ENCODE data around the gene B3GNT8. TPM values are rescaled to one million over a fixed set of nuclear protein-coding genes. Genes with fewer than 3 reads are reported as not detected.
A peak's percentile ranks its signal among the peaks of the same experiment; 100 is the strongest.

B3GNT8 gene
- total and polyA plus RNA-seq, 9 of the 15 experiments (the other 6 are each of a cell fraction or from before 2014, with no cell fraction given), result 0.11 to 2.9 (median 0.65) TPM; not detected in 2

DNA sequence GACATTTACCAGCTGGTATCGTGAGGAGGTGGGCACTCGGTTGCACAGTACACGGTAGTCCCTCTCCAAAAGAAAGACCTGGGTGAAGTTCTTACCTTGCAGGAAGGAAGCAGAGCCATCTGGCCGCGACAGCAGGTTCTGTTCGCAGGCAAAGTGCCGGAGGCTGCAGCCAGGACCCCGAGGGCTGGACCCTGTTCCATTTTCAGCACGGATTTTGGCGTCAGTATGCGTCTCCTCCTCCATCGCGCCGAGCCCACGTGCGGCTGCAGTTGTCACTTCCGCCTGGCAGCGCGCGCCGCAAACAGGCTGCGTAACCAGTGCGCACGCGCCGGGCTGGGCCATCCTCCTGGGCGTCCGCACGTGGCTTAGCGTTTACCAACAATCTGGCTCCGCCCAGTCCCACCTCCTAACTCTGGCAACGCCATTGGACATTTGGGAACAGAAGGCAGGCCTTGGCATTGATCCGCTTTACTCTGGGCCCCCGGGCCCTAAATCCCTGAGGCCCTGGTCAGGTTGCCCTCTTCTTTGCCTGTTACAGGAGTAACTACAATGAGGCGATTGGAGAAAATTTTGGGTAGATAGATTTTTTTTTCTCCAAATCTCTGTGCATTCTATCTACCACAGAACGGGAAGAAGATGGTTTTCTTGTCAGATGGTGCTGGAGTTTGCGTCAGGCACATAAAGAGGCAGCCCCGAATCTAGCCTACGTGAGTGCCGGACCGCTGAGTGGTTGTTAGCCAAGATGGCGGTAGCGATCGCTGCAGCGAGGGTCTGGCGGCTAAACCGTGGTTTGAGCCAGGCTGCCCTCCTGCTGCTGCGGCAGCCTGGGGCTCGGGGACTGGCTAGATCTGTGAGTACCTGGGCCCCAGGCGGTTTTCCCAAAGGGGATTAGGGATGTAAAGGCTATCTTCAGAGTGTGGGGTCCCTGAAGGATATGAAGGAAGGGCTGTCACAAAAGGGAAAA, 29.8 kb downstream of the B3GNT8 start, which contains the start of the genes BCKDHA and EXOSC5 (continued):
- peak; percentile 88 for TF ChIP-seq SIN3B (IDR thresholded peaks at IDR 0.05; ENCODE audit: low read depth)
- peak; percentile 53 for TF ChIP-seq SMAD4 (CRISPR knock-in tag; conservative IDR thresholded peaks at IDR 0.05)
- TF ChIP-seq ETV5 (CRISPR knock-in tag; IDR thresholded peaks at IDR 0.05; ENCODE audit: low read depth), result peak; percentile 62; the same call in 1 of the 2 replicates
- peak; percentile 80 for TF ChIP-seq ATF7 (IDR thresholded peaks at IDR 0.05)
- TF ChIP-seq SRF (CRISPR knock-in tag; IDR thresholded peaks at IDR 0.05), result peak in 1 of 2 experiments; percentile 70; a peak in 1 of 4 replicates
- TF ChIP-seq, protein P1, sequence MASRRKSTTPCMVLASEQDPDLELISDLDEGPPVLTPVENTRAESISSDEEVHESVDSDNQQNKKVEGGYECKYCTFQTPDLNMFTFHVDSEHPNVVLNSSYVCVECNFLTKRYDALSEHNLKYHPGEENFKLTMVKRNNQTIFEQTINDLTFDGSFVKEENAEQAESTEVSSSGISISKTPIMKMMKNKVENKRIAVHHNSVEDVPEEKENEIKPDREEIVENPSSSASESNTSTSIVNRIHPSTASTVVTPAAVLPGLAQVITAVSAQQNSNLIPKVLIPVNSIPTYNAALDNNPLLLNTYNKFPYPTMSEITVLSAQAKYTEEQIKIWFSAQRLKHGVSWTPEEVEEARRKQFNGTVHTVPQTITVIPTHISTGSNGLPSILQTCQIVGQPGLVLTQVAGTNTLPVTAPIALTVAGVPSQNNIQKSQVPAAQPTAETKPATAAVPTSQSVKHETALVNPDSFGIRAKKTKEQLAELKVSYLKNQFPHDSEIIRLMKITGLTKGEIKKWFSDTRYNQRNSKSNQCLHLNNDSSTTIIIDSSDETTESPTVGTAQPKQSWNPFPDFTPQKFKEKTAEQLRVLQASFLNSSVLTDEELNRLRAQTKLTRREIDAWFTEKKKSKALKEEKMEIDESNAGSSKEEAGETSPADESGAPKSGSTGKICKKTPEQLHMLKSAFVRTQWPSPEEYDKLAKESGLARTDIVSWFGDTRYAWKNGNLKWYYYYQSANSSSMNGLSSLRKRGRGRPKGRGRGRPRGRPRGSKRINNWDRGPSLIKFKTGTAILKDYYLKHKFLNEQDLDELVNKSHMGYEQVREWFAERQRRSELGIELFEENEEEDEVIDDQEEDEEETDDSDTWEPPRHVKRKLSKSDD (conservative IDR thresholded peaks at IDR 0.05; ENCODE audit: low read length), result no peak
- TF ChIP-seq MTA3 (IDR thresholded peaks at IDR 0.05; ENCODE audit: borderline replicate concordance), result peak; percentile 41; the same call in 1 of the 2 replicates
- TF ChIP-seq JUN (IDR thresholded peaks at IDR 0.05; ENCODE audit: borderline replicate concordance, low read depth, low read length), result peak; percentile 87; the same call in 1 of the 2 replicates
- TF ChIP-seq JUN (CRISPR knock-in tag; IDR thresholded peaks at IDR 0.05; ENCODE audit: borderline replicate concordance), result no peak
- TF ChIP-seq RBM34 (IDR thresholded peaks at IDR 0.05; ENCODE audit: borderline replicate concordance, insufficient read depth, low read length), result no peak
- no peak for TF ChIP-seq SMAD2 (IDR thresholded peaks at IDR 0.05; ENCODE audit: low read depth, low read length)
- TF ChIP-seq ILK (tag; IDR thresholded peaks at IDR 0.05; ENCODE audit: borderline replicate concordance, low read depth), result no peak
- TF ChIP-seq, protein P2, sequence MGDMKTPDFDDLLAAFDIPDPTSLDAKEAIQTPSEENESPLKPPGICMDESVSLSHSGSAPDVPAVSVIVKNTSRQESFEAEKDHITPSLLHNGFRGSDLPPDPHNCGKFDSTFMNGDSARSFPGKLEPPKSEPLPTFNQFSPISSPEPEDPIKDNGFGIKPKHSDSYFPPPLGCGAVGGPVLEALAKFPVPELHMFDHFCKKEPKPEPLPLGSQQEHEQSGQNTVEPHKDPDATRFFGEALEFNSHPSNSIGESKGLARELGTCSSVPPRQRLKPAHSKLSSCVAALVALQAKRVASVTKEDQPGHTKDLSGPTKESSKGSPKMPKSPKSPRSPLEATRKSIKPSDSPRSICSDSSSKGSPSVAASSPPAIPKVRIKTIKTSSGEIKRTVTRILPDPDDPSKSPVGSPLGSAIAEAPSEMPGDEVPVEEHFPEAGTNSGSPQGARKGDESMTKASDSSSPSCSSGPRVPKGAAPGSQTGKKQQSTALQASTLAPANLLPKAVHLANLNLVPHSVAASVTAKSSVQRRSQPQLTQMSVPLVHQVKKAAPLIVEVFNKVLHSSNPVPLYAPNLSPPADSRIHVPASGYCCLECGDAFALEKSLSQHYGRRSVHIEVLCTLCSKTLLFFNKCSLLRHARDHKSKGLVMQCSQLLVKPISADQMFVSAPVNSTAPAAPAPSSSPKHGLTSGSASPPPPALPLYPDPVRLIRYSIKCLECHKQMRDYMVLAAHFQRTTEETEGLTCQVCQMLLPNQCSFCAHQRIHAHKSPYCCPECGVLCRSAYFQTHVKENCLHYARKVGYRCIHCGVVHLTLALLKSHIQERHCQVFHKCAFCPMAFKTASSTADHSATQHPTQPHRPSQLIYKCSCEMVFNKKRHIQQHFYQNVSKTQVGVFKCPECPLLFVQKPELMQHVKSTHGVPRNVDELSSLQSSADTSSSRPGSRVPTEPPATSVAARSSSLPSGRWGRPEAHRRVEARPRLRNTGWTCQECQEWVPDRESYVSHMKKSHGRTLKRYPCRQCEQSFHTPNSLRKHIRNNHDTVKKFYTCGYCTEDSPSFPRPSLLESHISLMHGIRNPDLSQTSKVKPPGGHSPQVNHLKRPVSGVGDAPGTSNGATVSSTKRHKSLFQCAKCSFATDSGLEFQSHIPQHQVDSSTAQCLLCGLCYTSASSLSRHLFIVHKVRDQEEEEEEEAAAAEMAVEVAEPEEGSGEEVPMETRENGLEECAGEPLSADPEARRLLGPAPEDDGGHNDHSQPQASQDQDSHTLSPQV (IDR thresholded peaks at IDR 0.05), result no peak
- TF ChIP-seq GABPB2 (CRISPR knock-in tag; conservative IDR thresholded peaks at IDR 0.05), result no peak
- TF ChIP-seq NFE2 (IDR thresholded peaks at IDR 0.05; ENCODE audit: low read depth), result peak; percentile 92
- TF ChIP-seq DACH1 (IDR thresholded peaks at IDR 0.05; ENCODE audit: partially characterized antibody), result peak; percentile 96
- TF ChIP-seq TAF9B (IDR thresholded peaks at IDR 0.05; ENCODE audit: partially characterized antibody), result peak; percentile 85
- TF ChIP-seq BCOR (IDR thresholded peaks at IDR 0.05), result no peak
- TF ChIP-seq HIVEP1 (CRISPR knock-in tag; IDR thresholded peaks at IDR 0.05), result no peak
- TF ChIP-seq TRIM28 (IDR thresholded peaks at IDR 0.05), result no peak
- TF ChIP-seq KLF13 (tag; IDR thresholded peaks at IDR 0.05; ENCODE audit: borderline replicate concordance, low read depth), result no peak
- TF ChIP-seq CCNT2 (IDR thresholded peaks at IDR 0.05; ENCODE audit: borderline replicate concordance, extremely low read depth, insufficient read length, low read depth, low read length), result peak; percentile 69

Data from K562 (cell line).